HepG2 (cell line): ENCODE results near the gene AXIN2. TPM values are rescaled to one million over a fixed set of nuclear protein-coding genes. Genes with fewer than 3 reads are reported as not detected.

Experiments used
- AHDC1 ChIP-seq: sonication (generic); formaldehyde crosslinking; IDR thresholded peaks from 2 replicates; pipeline ENCODE4 v1.5.1; 2020; ENCODE audit warnings: mild to moderate bottlenecking, missing genetic modification reagents, borderline replicate concordance
- BCL6 ChIP-seq: IDR thresholded peaks from 2 replicates; pipeline ENCODE4 v1.6.1; 2016; ENCODE audit warnings: missing genetic modification reagents, missing compliant biosample characterization
- E2F2 ChIP-seq: sonication (generic); formaldehyde crosslinking; IDR thresholded peaks from 2 replicates; pipeline ENCODE4 v1.4.0; 2020; ENCODE audit warnings: missing genetic modification reagents, borderline replicate concordance
- GMEB1 ChIP-seq: sonication (generic); formaldehyde crosslinking; IDR thresholded peaks from 2 replicates; pipeline ENCODE4 v1.5.1; 2020; ENCODE audit warnings: missing genetic modification reagents, mild to moderate bottlenecking, borderline replicate concordance
- LBX2 ChIP-seq: sonication (generic); formaldehyde crosslinking; IDR thresholded peaks from 2 replicates; pipeline ENCODE4 v1.5.0; 2020; ENCODE audit warnings: missing genetic modification reagents, mild to moderate bottlenecking, borderline replicate concordance
- NFIC ChIP-seq: IDR thresholded peaks from 2 replicates; pipeline ENCODE4 v1.6.1; 2012; ENCODE audit warnings: mild to moderate bottlenecking, low read length, inconsistent platforms
- PRMT3 ChIP-seq: sonication (generic); formaldehyde crosslinking; IDR thresholded peaks from 2 replicates; pipeline ENCODE4 v1.8.1; 2022; ENCODE audit warnings: low read depth, mild to moderate bottlenecking, moderate library complexity, missing genetic modification reagents, borderline replicate concordance
- RFX3 ChIP-seq: IDR thresholded peaks from 2 replicates; pipeline ENCODE4 v1.6.1; 2016; ENCODE audit warnings: missing biosample characterization, missing genetic modification reagents
- SAP130 ChIP-seq: IDR thresholded peaks from 2 replicates; pipeline ENCODE4 v1.6.1; 2016; ENCODE audit warnings: low read depth
- SMYD3 ChIP-seq: sonication (generic); formaldehyde crosslinking; IDR thresholded peaks from 2 replicates; pipeline ENCODE4 v1.8.1; 2023; ENCODE audit warnings: mild to moderate bottlenecking, missing genetic modification reagents
- SRSF1 ChIP-seq: fragments of 200-400 bp; formaldehyde crosslinking; optimal IDR thresholded peaks from 2 replicates; pipeline ENCODE3; 2017; ENCODE audit warnings: mild to moderate bottlenecking, low read depth, low read length, moderate library complexity
- ZBTB39 ChIP-seq: sonication (generic); formaldehyde crosslinking; IDR thresholded peaks from 2 replicates; pipeline ENCODE4 v1.5.0; 2020; ENCODE audit warnings: missing genetic modification reagents
- ZNF430 ChIP-seq: sonication (generic); formaldehyde crosslinking; IDR thresholded peaks from 2 replicates; pipeline ENCODE4 v1.9.0; 2021; ENCODE audit warnings: mild to moderate bottlenecking, missing genetic modification reagents
- ZSCAN5A ChIP-seq: sonication (generic); formaldehyde crosslinking; IDR thresholded peaks from 2 replicates; pipeline ENCODE4 v1.8.0; 2022; ENCODE audit warnings: mild to moderate bottlenecking, missing genetic modification reagents, borderline replicate concordance
- polyA plus RNA-seq, 8 experiments: library from polyadenylated mRNA; depleted of rRNA in 3 of 8; stranded (reverse) in 7 of 8; unstranded in 1 of 8; fragments of >200 nt; fragmentation: Illumina TruSeq in 4 of 8; extraction: Trizol in 4 of 8; gene quantifications; 2 replicates each; pipeline versions ENCODE4 v1.2.1 to v1.2.3, GENCODE V29; 2011 to 2016; ENCODE audit warnings: low read depth in 4 of 8, missing spikeins in 1 of 8, mixed read lengths in 1 of 8; ENCODE audit not compliant: insufficient read depth in 1 of 8
- total RNA-seq, 5 experiments: library from RNA; depleted of rRNA; stranded (reverse); fragments of >200 nt; fragmentation: Illumina TruSeq; extraction: Trizol; gene quantifications; 2 replicates each; pipeline ENCODE4 v1.2.3, GENCODE V29; 2016; ENCODE audit warnings: low read depth in 1 of 5

AXIN2 gene
- total and polyA plus RNA-seq, 2 of the 13 experiments (the other 11 are each of a cell fraction or from before 2014, with no cell fraction given) = 58.6 to 63.4 TPM

GRCh38 chr17:65515959-65516948 lies 45.2 kb downstream of the AXIN2 start (continued):
- TF ChIP-seq GMEB1 (no peak), E2F2 (CRISPR knock-in tag) (no peak), NFIC (peak; percentile 76), SAP130 (CRISPR knock-in tag) (peak; percentile 81), ZNF430 (CRISPR knock-in tag) (no peak), ZSCAN5A (CRISPR knock-in tag) (no peak), LBX2 (CRISPR knock-in tag) (no peak), ZBTB39 (CRISPR knock-in tag) (no peak), SMYD3 (CRISPR knock-in tag) (0 out of 2 replicates have a peak, but pooled peaks have one; percentile 32), RFX3 (CRISPR knock-in tag) (no peak), PRMT3 (CRISPR knock-in tag) (no peak), SRSF1 (no peak), AHDC1 (peak; percentile 50; the same call in 1 of the 2 replicates), BCL6 (peak; percentile 79)
